Hematopoietic multipotent progenitor cell treated with erythropoietin and hydrocortisone succinate and interleukin-3 and kit ligand, for 15 days (in vitro differentiated cells): ENCODE measurements around the gene KAT8.

Experiments used
- DNase-seq: peaks from one replicate; pipeline ENCODE4 v3.0.0-alpha.2; 2015; ENCODE audit warnings: low spot score

Gene KAT8

GRCh38 chr16:31117384-31118222 lies at the start of gene KAT8:
Gene KAT8, plus strand, starts transcription at chr16:31117664. Its CDS starts 18 bp downstream, at chr16:31117682.
- DNase-seq: peak; percentile 99

- DNase-seq: peak; percentile 12
These were observed 45.6 kb upstream of the KAT8 start for GRCh38 chr16:31071861-31072260.

GRCh38 chr16:31072540-31073141 lies 44.8 kb upstream of the KAT8 start:
- DNase-seq: peak; percentile 47

GRCh38 chr16:31073142-31073969 lies 44.1 kb upstream of the KAT8 start:
- peak; percentile 82 for DNase-seq

- peak; percentile 99 for DNase-seq
These were observed 43.3 kb upstream of the KAT8 start, which contains the start of the genes ZNF646 and ZNF668 for GRCh38 chr16:31073970-31074813. Gene ZNF646, plus strand, starts transcription at chr16:31074422. Its CDS starts 1,903 bp downstream, at chr16:31076325. Gene ZNF668, minus strand, starts transcription at chr16:31074240. Its CDS starts 9,781 bp downstream, at chr16:31064459.

GRCh38 chr16:31074814-31075183 lies 42.7 kb upstream of the KAT8 start:
- no peak for DNase-seq

- DNase-seq: no peak
These were observed 41.1 kb upstream of the KAT8 start for GRCh38 chr16:31076319-31076718.

GRCh38 chr16:31077024-31077423 lies 40.4 kb upstream of the KAT8 start:
- no peak for DNase-seq

GRCh38 chr16:31077592-31078396 lies 39.7 kb upstream of the KAT8 start:
- peak; percentile 83 for DNase-seq

- DNase-seq: no peak
These were observed 38.7 kb upstream of the KAT8 start for GRCh38 chr16:31078597-31079341.

- DNase-seq: no peak
These were observed 38.0 kb upstream of the KAT8 start for GRCh38 chr16:31079342-31079944.

GRCh38 chr16:31080035-31080629 lies 37.3 kb upstream of the KAT8 start:
- DNase-seq: no peak

- DNase-seq: no peak
These were observed 36.6 kb upstream of the KAT8 start for GRCh38 chr16:31080756-31081419.

- no peak for DNase-seq
These were observed 35.8 kb upstream of the KAT8 start for GRCh38 chr16:31081428-31082351.

GRCh38 chr16:31082368-31083045 lies 35.0 kb upstream of the KAT8 start:
- DNase-seq: no peak

- DNase-seq: no peak
These were observed 34.4 kb upstream of the KAT8 start for GRCh38 chr16:31083081-31083480.

GRCh38 chr16:31083556-31083955 lies 33.9 kb upstream of the KAT8 start:
- no peak for DNase-seq
